Activated CD4-positive, alpha-beta T cell treated with anti-CD3 and anti-CD28 coated beads, Interleukin-2, amount 50 U/mL, for 48 hours (primary cell): Measurements from ENCODE around the gene MYMX.

ENCODE experiments used
- DNase-seq, 2 experiments: peaks; one replicate each; pipeline ENCODE4 v3.0.0-alpha.2; 2020

The MYMX gene

GRCh38 chr6:44234101-44235025 lies 17.6 kb downstream of the MYMX start:
- no peak for DNase-seq

GRCh38 chr6:44235269-44235668 lies 18.5 kb downstream of the MYMX start:
- DNase-seq: no peak

- DNase-seq: no peak
Measured at GRCh38 chr6:44235891-44236516, 19.3 kb downstream of the MYMX start.

- DNase-seq: peak; percentile 79 to 84
Measured at GRCh38 chr6:44237021-44237812, 20.5 kb downstream of the MYMX start.

- DNase-seq: peak; percentile 79 to 84
Measured at GRCh38 chr6:44237813-44238433, 21.2 kb downstream of the MYMX start.

GRCh38 chr6:44238687-44239350 lies 22.1 kb downstream of the MYMX start:
- DNase-seq: no peak

- DNase-seq: no peak
Measured at GRCh38 chr6:44243345-44243744, 26.6 kb downstream of the MYMX start.

- DNase-seq: no peak
Measured at GRCh38 chr6:44245391-44245911, 28.7 kb downstream of the MYMX start.

GRCh38 chr6:44245912-44246662 lies 29.4 kb downstream of the MYMX start:
- peak; percentile 91 to 92 for DNase-seq

GRCh38 chr6:44246663-44247337 lies 30.1 kb downstream of the MYMX start, which contains the start of gene HSP90AB1:
Gene HSP90AB1 (plus strand): TSS chr6:44247101. CDS start chr6:44248630, 1,529 bp downstream.
- peak; percentile 98 for DNase-seq

GRCh38 chr6:44247338-44248302 lies 30.9 kb downstream of the MYMX start:
- DNase-seq: peak; percentile 86 to 87

GRCh38 chr6:44248579-44248978 lies 31.9 kb downstream of the MYMX start:
- no peak for DNase-seq

- no peak for DNase-seq
Measured at GRCh38 chr6:44249082-44249748, 32.5 kb downstream of the MYMX start.

- no peak for DNase-seq
Measured at GRCh38 chr6:44250067-44250717, 33.5 kb downstream of the MYMX start.

GRCh38 chr6:44250718-44251123 lies 34.0 kb downstream of the MYMX start:
- no peak for DNase-seq

- no peak for DNase-seq
Measured at GRCh38 chr6:44251576-44252524, 35.1 kb downstream of the MYMX start.
